ENCODE measurements around the gene TLR4. TPM values are rescaled to one million over a fixed set of nuclear protein-coding genes. Genes with fewer than 3 reads are reported as not detected.

Gene TLR4
- total and polyA plus RNA-seq, 7 donors = 1.5 to 8.3 (median 4.8) TPM

DNA sequence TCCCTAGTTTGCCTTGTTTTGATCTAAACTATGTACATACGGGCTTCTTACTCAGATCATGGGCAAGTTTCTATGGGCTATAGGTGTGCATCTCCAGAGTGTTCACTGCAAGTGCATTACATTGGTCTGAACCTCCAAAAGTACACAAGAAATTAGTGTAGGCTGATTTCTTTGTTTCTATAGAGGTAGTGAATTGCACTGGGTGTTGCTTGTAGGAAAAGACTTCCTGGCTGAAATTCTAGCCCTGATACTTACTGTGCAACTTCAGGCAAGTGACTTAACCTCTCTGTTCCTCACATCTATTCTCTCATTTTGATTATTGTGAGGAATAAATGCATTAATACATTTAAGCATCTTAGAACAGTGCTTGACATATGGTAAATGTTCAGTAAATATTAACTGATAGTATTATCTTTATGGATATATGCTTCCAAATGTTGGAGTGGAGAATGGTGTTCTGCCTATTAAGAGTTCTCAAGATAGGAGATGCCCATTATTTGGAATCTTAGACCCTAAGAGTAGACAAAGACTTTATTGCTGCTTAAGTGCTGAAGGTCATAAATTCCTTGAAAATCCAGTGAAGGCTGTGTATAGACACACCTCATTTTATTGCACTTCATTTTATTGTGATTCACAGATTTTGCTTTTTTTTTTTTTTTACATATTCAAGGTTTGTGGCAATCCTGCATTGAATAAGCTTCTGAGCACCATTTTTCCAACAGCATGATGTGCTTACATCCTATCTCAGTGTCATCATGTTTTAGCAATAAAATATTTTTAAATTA lies 38.4 kb upstream of the TLR4 start:
- Histone ChIP-seq H3K27me3 (ENCODE audit: insufficient read depth in 3 of 3, low read length in 2 of 3) (no peaks in the 10 kb centered on the region), H3K36me3 (ENCODE audit: insufficient read depth in 1 of 2, low read depth in 1 of 2) (no peaks in the 10 kb centered on the region), H3K27ac (no peak overlapping the region), H3K4me3 (no peak overlapping the region), H3K4me1 (no peaks in the 10 kb centered on the region), H3K9me3 (no peaks in the 10 kb centered on the region)
- 78 to 90% (median 83%) methylated on average over 1 of the region's 1 CpG for WGBS, 3 donors
- no peak for ATAC-seq
- TF ChIP-seq, protein P1, sequence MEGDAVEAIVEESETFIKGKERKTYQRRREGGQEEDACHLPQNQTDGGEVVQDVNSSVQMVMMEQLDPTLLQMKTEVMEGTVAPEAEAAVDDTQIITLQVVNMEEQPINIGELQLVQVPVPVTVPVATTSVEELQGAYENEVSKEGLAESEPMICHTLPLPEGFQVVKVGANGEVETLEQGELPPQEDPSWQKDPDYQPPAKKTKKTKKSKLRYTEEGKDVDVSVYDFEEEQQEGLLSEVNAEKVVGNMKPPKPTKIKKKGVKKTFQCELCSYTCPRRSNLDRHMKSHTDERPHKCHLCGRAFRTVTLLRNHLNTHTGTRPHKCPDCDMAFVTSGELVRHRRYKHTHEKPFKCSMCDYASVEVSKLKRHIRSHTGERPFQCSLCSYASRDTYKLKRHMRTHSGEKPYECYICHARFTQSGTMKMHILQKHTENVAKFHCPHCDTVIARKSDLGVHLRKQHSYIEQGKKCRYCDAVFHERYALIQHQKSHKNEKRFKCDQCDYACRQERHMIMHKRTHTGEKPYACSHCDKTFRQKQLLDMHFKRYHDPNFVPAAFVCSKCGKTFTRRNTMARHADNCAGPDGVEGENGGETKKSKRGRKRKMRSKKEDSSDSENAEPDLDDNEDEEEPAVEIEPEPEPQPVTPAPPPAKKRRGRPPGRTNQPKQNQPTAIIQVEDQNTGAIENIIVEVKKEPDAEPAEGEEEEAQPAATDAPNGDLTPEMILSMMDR (IDR thresholded peaks at IDR 0.05) = no peak
- intact Hi-C loops (cut with DNase I) = no loop called here
- DNase-seq = no peak

DNA sequence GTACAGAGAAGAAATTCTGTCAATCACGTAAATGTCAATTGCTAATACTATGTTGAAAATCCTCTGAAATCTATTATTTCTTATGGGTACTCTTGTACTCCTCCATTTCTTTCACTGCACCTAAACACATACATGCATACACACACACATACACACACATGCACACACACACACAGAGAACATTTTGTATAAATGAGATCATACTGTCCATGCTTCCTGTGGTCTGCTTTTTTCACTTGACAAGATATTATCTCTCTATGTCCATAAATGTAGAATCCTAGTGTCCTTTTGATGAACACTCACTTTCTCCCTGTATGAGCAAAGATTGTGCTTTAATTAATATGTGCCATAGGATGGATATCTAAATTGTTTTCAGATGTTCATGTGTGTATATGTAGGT lies 32.7 kb upstream of the TLR4 start:
- no peaks in the 10 kb centered on the region for H3K4me1 ChIP-seq
- H3K4me3 ChIP-seq = no peak overlapping the region
- TF ChIP-seq, protein P1 (IDR thresholded peaks at IDR 0.05) = no peak
- H3K9me3 ChIP-seq = no peaks in the 10 kb centered on the region
- no peak overlapping the region for H3K27ac ChIP-seq
- ATAC-seq (no peak), DNase-seq (no peak)
- intact Hi-C loops (cut with DNase I) = no loop called here
- no peaks in the 10 kb centered on the region for H3K36me3 ChIP-seq (ENCODE audit: insufficient read depth in 1 of 2, low read depth in 1 of 2)
- WGBS, 3 donors = 95 to 98% (median 97%) methylated on average over 1 of the region's 1 CpG
- H3K27me3 ChIP-seq (ENCODE audit: insufficient read depth in 3 of 3, low read length in 2 of 3) = no peaks in the 10 kb centered on the region

DNA sequence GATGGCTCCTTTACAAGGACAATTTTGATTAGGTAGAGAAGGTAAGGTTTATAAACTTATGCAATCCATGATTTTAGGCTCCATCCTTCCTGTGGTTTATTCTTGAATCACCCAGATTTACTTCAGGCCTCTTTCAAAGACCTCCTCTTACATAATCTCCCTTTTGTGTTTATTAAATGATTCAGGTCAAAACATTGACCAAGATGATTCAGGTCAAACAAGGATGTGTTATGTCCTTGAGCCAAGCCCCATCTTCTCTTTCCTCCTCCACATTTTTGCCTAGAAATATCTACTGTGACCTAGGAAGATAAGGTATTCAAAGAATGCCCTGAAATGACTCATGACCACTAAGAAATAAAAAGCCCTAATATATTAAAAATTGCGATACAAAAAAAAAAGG lies 31.8 kb upstream of the TLR4 start:
- Histone ChIP-seq H3K27ac (no peak overlapping the region), H3K9me3 (no peaks in the 10 kb centered on the region), H3K27me3 (ENCODE audit: insufficient read depth in 3 of 3, low read length in 2 of 3) (no peaks in the 10 kb centered on the region), H3K4me3 (no peak overlapping the region), H3K36me3 (ENCODE audit: insufficient read depth in 1 of 2, low read depth in 1 of 2) (no peaks in the 10 kb centered on the region), H3K4me1 (no peaks in the 10 kb centered on the region)
- DNase-seq (no peak), ATAC-seq (no peak)
- intact Hi-C loops (cut with DNase I) = no loop called here
- TF ChIP-seq, protein P1 (IDR thresholded peaks at IDR 0.05) = no peak
- WGBS, 3 donors = 90 to 94% (median 93%) methylated on average over 1 of the region's 1 CpG

DNA sequence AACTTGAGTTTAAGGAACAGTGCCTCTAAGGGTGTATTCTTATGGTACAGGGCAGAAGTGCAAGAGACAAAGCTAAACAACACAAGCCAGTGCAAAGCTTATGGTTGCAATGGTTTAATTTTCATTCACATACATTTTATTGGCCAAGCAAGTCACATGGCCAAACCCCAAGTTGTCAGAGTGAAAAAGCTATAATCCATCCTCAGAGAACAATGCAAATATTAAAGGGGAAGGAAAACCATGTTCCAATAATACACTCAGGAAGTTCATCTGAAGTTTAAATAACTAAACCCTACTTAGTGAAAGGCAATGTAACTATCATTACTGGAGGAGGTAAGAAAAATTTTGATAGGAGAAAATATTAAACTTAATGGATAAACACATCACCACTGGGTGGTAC lies 26.6 kb upstream of the TLR4 start:
- TF ChIP-seq, protein P1 (IDR thresholded peaks at IDR 0.05) = no peak
- no peak for DNase-seq
- no peak for ATAC-seq

DNA sequence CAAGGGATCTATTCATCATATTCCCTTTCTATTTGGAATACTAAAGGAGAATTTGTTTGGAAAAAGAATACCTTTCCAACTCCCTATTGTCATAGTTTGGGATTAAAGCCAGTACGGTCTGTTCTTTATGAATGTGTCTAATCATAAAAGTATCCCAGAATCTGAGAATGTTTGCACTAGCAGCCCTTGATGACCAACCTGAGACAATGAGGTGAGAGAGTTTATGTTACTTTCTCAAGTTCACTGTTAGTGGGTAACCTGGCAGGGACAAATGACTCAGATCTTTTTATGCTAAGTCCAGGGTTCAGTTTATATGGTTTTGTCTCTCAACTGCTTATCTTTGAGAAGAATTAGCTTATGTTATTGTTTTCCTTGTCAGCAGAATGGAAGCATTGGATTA lies 25.3 kb upstream of the TLR4 start:
- intact Hi-C loops (cut with DNase I) = no loop called here
- ATAC-seq (no peak), DNase-seq (no peak)
- TF ChIP-seq, protein P1 (IDR thresholded peaks at IDR 0.05) = no peak
- Histone ChIP-seq H3K4me1 (no peaks in the 10 kb centered on the region), H3K27me3 (ENCODE audit: insufficient read depth in 3 of 3, low read length in 2 of 3) (no peaks in the 10 kb centered on the region), H3K9me3 (no peaks in the 10 kb centered on the region), H3K27ac (no peak overlapping the region), H3K36me3 (ENCODE audit: insufficient read depth in 1 of 2, low read depth in 1 of 2) (no peaks in the 10 kb centered on the region), H3K4me3 (no peak overlapping the region)
- WGBS, 3 donors = 0% methylated on average over 1 of the region's 1 CpG

More for the DNA sequence above, 26.6 kb upstream of the TLR4 start:
- Histone ChIP-seq H3K27ac (no peak overlapping the region), H3K4me1 (no peaks in the 10 kb centered on the region), H3K27me3 (ENCODE audit: insufficient read depth in 3 of 3, low read length in 2 of 3) (no peaks in the 10 kb centered on the region), H3K9me3 (no peaks in the 10 kb centered on the region), H3K4me3 (no peak overlapping the region), H3K36me3 (ENCODE audit: insufficient read depth in 1 of 2, low read depth in 1 of 2) (no peaks in the 10 kb centered on the region)
- intact Hi-C loops (cut with DNase I) = no loop called here

All from psoas muscle (tissue), 8 donors.